Activated T-cell treated with anti-CD3 and anti-CD28 coated beads, Interleukin-2, amount 50 U/mL, for 1 hour (primary cell): ENCODE data around the gene C5.

Experiments used
- DNase-seq: peaks from one replicate; pipeline ENCODE4 v3.0.0-alpha.2; 2020

C5 gene

GRCh38 chr9:120938851-120939250, 111.2 kb downstream of the C5 start:
- DNase-seq: no peak

GRCh38 chr9:120937596-120937995, 112.5 kb downstream of the C5 start:
- DNase-seq: no peak

DNA sequence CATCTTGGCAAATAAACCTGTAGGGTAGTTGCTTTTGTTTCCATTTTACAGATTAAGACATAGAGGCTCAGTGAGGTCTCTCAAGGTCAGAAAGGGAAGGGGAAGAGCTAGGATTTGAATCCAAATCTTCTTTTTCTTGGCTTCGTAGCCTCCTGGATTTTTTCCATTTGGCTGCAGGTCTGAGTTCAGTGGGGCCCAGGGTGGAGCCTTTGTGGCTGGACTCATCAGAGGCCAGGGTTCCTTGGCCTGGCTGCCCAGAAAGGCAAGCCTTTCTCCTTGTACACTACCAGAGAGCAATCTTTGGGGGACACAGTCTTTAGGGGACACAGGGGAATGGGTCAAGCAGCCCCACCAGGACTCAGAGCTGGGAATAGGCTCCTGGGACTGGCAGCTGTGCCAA, 112.9 kb downstream of the C5 start:
- DNase-seq: no peak

DNA sequence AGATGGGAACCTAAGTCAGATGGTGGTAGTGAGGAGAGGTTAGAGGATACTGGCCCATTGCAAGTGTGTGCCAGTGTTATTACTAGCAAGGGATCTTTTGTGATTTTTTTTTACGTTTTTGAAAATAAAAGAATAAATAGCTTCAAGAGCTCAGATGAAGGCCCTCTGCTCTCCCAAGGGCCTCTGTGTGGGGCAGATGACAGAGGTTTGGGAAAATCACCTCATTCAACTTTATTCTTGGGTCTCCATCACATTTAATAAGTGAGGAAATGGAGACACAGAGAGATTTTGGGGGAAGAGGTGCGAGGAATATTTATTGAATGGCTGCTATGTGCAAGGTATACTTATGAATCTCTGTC, 113.3 kb downstream of the C5 start:
- no peak for DNase-seq

DNA sequence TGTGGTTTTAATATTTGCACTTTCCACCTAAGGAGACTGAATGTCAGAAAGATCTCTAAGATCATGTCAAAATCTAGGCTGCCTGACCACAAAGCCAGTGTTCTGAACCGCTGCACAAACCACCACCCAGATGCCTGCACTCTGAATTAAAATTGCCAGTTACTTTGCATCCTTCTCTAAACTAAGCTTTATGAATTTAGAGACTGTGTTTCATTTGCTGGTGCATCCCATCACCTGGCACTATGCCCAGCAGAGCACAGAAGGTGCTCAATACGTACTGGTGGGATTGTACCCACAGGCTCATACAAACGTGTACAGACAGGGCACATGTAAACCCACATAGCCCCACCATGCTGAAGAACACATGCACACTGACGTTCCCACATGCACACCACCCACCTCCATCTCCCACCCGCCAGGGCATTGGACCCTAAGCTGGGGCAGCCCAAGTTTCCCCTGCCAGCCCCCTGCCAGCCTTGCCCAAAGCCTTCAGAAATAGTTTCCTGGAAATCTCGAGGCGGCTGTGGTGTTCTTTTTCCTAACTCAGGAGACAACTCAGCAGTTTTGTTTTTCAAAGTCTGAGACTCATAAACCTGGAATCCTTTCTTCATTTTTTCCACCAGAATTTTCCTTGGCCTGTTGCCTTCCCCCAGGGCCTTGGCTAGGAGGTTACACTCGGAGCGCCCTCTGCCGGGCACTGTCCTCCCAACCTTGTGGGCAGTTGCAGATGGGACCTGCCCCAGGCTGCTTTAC, 113.9 kb downstream of the C5 start:
- peak; percentile 92 for DNase-seq

DNA sequence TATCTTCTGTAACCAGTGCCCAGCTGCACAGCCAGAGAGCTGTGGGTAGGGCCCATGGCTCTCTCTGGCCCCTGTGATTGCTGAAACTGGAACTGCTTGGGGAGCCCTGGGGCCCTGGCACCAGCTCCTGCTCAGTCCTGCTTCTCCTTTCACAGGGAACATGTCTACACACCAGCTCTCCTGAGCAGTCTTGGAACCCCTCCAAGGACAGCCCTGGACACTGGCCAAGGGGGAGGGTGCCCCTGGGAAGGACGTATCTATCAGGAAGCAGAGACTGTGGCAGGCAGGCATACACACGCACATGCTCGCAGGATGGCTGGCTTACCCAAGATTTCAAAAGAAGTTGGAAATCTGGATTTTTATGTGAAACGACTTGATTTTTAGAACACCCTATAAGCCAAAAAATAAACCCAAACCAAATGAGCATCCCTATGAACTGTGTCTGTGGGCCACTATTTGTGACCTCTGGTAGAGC, 114.7 kb downstream of the C5 start:
- no peak for DNase-seq

GRCh38 chr9:120934281-120934680, 115.8 kb downstream of the C5 start:
- no peak for DNase-seq

GRCh38 chr9:120933310-120934055, 116.6 kb downstream of the C5 start:
- DNase-seq: no peak

- no peak for DNase-seq
These were observed 117.8 kb downstream of the C5 start for GRCh38 chr9:120932086-120932823.

DNA sequence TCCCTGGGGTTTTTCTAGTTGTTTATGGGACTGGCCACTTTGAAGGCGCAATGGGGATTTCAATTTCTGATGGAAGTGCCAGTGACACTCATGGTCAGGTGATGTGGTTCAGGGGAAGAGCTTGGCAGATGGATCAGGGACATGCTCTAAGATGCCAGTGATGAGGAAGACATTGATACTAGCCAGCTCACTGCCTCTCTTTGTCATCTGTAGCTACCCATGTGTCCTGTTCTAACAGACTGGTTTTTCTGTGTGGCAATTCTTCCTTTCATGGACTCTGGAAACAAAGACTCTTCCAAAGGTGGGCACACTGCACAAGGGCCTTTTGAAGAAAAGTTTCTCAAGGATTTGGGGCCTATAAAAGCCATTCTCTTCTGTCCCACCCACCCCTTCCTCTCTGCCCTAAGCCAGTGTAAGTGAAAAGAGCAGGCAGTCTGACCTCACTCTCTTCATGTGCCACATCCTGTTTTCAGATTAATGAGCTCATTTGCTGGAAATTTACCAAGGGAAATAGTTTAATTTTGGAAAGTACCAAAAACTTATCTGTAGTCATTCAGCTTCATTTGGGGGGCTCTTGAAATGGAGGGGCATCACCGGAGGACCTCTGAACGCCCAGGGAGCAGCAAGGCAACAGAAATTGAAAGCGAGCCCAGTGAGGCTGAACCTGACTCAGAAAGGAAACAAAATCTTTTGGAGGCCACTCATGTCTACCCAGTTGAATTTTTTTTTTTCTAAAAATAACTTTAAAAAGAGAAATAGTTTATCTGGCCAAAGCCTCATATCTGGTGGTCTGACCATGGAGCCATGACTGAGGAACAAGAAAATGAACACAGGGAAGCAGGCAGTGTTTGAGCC, 118.6 kb downstream of the C5 start:
- DNase-seq: no peak

- DNase-seq: no peak
These were observed 120.8 kb downstream of the C5 start for GRCh38 chr9:120929229-120929791.

GRCh38 chr9:120928483-120929228, 121.4 kb downstream of the C5 start:
- DNase-seq: peak; percentile 79

- no peak for DNase-seq
These were observed 122.0 kb downstream of the C5 start for GRCh38 chr9:120928015-120928482.

DNA sequence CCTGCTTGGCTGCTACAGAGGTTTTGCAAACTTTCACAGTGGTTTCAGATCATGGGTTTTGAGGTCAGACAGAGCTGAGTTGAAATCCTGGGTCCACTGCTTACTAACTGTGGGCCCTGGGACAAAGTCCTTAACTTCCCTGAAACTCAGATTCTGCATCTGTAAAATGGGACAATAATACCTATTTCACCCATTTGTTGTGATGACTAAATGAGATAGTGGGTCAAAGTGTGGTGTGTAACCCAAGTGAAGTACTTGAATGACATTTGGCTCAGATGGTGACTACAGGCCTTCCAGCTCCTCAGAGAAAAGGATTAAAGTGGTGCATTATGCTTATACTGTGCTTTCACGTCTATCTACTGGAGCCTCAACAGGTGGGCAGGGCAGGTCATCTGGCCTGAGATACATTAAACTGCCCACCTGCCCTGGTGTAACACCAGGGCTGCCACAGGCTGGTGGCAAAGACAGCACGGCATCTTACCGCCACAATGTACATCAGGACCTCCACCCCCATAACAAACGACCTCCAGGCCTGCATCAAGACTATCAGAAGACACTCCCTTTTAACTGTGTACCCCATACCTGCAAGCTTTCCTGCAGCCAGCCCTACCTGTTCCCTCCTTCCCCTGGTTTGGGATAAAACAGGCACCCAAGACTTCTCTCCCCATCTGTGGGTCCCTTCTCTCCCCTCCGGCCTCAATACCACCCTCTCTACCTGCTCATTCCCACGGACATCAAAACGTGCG, 122.6 kb downstream of the C5 start:
- DNase-seq: no peak

DNA sequence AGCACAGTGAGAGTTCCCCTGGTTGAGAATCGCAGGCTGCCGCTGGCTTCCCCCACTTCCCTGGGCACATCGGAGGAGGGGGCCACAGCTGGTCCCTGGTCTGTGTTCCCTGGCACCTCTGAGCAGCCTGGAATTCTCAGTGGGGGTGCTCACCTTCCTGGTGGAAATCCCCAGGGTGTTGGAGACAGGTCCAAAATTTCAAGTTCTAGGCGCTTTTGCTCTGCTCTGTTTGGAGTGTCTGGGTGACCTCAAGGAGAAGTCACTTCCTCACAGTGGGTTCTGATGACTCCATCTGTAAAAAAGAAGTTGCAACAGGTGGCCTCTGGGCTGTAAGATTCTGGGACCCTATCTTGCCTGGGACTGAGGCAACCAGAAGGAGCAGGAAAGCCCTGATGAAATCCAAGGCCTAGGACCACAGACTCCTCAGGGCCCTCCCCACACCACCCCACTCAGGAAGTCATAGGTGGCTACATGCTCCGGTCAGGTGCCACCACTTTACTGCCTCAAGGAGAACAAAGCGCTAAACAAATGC, 123.6 kb downstream of the C5 start, which contains the start of gene TRAF1:
Gene TRAF1 (minus strand): TSS at position 400 of the 532 bp plus-strand sequence. CDS start 721 bp downstream, outside the sequence.
- peak; percentile 67 for DNase-seq

DNA sequence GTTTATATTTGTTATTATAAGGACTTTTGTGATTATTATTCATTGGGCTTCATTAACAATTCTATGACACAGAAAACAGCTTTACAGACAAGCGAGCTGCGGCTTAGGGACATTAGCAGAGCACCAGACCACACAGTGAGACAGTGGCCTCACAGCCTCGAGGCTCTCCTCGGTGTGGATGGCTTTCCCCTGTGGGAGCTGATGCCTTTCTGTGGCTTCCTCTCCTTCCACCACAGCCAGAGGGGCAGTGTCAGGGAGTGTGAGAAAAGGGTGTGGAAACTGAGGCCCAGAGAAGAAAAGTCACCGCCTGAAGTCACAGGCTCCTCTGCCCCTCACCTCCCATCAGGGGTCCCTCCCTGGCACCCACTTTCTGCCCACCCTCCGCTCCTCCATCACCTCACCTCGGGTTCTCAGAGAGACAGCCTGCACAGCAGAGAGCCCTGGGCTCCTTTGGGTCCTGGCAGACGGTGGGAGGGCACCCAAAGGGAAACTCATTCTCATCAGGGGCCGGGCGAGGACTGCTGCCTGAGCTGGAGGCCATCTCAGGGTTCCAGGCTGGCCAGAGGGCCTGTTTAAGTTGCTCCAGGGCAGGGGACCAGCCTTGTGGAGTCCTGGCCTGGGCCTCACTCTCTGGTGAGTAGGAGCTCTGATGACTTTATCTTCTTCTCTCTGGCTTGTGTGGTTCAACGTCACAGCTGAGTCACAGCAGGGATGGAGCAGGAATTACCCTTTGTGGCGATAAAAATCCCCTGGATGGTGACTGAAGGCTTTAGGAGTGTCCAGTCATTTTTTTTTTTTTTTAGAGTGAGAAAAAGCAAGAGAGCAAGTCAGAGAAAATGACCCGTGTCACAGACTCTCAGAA, 124.3 kb downstream of the C5 start:
- peak; percentile 80 for DNase-seq

GRCh38 chr9:120924698-120925534, 125.2 kb downstream of the C5 start:
- no peak for DNase-seq

DNA sequence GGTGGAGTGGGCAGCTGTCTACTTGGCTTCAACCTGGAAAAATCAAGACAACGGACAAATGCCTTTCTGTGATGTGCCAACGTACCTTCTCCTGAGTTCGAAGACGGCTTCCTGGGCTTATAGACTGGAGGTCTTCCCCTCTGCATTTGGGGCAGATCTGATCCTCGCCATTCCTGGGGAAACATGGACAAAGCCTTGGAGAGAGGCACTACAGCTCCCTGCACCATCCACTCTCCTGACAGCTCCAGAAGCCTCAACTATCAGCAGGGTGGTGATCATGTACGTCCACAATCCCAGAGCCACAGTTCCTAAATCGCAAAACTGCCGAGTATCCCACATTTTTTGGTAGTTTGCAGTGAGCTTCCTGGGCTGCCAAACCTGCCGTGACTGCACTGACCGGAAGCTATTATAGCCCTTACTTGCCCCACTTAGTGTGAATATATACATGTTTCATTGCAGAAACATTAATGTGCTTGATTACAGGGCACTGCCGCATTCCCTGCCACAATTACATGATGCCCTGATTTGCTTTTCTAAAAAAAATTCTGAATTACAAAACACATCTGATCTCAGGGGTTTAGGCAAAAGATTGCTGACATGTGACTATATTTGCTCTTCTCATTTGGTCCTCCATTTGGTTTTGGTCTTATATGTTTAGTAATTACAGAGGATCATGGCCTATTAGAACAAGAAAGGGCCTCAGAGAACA, 126.3 kb downstream of the C5 start:
- DNase-seq: no peak
